Stimulated activated CD4-positive, alpha-beta T cell treated with anti-CD3 and anti-CD28 coated beads, TNF-alpha, amount 100 ng/mL, for 24 hours (primary cell): Measurements from ENCODE around the gene LCN2.
"Not testable (repeated sequence)": the region's sequence is repeated elsewhere in the genome, so short reads cannot be mapped to it uniquely, and the experiment has no call there.

Source experiments
- DNase-seq, 3 experiments: peaks; one replicate each; pipeline ENCODE4 v3.0.0-alpha.2; 2020; ENCODE audit warnings: low read depth in 3 of 3

LCN2 gene

GRCh38 chr9:128149001-128149701 is at the start of gene LCN2:
Gene LCN2 (plus strand): TSS chr9:128149453. CDS start chr9:128149526, 73 bp downstream.
- DNase-seq: no peak

- DNase-seq: no peak
Observed at GRCh38 chr9:128099932-128100491, 49.2 kb upstream of the LCN2 start.

DNA sequence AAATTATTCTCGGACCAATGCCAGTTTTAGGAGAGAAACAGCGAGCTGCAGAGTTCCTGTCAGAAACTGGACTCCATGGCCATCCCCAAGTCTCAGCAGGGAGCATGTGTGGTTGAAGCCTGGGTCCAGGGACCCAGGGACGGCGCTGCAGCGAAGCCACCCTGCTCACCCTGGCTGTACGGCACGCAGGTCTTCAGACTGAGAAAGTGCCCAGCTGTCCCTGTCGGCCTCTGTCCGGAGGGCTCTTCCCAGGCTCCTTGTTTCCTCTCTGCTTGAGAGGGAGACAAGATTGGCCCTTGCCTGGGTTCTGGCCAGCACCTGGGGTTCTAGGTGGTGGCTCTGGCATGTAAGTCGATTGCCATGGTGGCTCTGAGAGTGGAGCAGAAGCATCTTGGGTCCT is 48.7 kb upstream of the LCN2 start:
- no peak for DNase-seq

DNA sequence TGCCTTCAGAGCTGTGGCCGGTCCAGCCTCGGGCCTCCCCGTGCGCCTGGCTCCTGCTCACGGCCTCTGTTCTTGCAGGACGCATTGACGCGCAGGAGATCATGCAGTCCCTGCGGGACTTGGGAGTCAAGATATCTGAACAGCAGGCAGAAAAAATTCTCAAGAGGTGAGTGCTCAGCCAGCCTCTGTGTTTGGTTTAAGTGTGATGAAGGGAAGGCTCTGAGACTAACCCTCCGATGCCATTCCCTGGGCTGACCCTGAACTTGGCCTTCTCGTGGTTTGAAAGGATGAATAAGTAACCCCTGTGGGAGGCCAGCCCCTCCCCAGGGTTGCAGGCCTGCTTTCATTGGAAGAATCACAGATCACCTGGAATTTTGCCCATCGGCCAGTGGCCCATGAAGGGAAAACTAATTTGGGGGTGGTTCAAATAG is 48.0 kb upstream of the LCN2 start:
- DNase-seq: no peak

GRCh38 chr9:128101690-128102089 is 47.6 kb upstream of the LCN2 start:
- no peak for DNase-seq

DNA sequence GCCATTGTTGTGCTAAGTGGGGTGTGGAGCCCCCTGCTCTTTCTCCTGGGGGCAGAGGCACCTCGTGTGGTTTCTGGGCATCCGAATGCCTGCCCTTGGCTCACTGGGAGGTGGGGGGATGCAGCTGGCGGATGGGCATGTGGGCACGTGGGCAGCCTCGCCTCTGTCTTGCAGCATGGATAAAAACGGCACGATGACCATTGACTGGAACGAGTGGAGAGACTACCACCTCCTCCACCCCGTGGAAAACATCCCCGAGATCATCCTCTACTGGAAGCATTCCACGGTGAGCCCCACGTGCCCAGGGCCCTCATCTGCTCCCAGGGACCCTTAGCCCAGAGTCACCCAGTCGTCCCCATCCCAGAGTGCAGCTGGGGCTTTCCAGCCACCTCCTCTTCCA is 47.1 kb upstream of the LCN2 start:
- no peak for DNase-seq

GRCh38 chr9:128102861-128103588 is 46.2 kb upstream of the LCN2 start:
- DNase-seq: no peak

DNA sequence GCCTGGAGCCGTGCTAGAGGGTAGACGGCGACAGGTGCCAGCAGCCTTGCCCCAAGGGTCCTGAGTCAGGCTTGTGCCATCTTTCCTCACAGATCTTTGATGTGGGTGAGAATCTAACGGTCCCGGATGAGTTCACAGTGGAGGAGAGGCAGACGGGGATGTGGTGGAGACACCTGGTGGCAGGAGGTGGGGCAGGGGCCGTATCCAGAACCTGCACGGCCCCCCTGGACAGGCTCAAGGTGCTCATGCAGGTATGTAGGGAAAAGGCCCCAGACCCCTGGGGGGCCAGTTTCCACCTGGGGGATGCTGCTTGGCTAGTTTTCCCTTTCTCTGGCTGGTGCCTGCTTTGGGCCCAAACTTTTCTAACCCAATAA is 45.7 kb upstream of the LCN2 start:
- DNase-seq: peak; percentile 14 to 32 (median 19)

- DNase-seq: no peak
Observed at GRCh38 chr9:128104171-128104618, 45.1 kb upstream of the LCN2 start.

DNA sequence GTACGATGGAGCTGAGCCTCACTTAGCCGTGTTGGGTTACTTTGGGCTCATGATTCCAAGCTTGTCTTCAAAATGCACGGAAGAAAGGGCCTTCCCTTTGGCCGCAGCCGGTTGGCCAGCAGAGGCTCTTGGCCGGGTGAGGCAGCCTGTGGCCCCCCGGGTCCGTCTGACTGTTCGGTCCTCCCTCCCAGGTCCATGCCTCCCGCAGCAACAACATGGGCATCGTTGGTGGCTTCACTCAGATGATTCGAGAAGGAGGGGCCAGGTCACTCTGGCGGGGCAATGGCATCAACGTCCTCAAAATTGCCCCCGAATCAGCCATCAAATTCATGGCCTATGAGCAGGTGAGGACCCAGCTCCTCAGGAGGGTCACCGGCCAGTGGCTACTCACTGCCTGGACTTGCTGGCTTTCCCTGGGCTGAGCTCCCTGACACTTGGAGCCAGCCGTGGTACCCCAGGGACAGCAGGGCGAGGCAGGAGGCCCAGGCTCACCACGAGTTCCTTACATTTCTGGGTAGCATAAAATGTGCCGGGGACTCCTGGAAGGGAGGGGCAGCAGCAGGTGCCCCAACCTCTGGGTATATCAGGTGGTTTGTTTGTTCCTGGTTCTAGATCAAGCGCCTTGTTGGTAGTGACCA is 43.6 kb upstream of the LCN2 start:
- no peak for DNase-seq

GRCh38 chr9:128106181-128106939 is 42.9 kb upstream of the LCN2 start:
- no peak for DNase-seq

- DNase-seq: no peak
Observed at GRCh38 chr9:128106940-128107467, 42.2 kb upstream of the LCN2 start.

GRCh38 chr9:128107468-128108268 is 41.6 kb upstream of the LCN2 start:
- DNase-seq: no peak

- no peak for DNase-seq
Observed at GRCh38 chr9:128108269-128109049, 40.8 kb upstream of the LCN2 start.

GRCh38 chr9:128109050-128109709 is 40.1 kb upstream of the LCN2 start:
- DNase-seq: no peak

GRCh38 chr9:128111726-128112125 is 37.5 kb upstream of the LCN2 start:
- not testable (repeated sequence) for DNase-seq

DNA sequence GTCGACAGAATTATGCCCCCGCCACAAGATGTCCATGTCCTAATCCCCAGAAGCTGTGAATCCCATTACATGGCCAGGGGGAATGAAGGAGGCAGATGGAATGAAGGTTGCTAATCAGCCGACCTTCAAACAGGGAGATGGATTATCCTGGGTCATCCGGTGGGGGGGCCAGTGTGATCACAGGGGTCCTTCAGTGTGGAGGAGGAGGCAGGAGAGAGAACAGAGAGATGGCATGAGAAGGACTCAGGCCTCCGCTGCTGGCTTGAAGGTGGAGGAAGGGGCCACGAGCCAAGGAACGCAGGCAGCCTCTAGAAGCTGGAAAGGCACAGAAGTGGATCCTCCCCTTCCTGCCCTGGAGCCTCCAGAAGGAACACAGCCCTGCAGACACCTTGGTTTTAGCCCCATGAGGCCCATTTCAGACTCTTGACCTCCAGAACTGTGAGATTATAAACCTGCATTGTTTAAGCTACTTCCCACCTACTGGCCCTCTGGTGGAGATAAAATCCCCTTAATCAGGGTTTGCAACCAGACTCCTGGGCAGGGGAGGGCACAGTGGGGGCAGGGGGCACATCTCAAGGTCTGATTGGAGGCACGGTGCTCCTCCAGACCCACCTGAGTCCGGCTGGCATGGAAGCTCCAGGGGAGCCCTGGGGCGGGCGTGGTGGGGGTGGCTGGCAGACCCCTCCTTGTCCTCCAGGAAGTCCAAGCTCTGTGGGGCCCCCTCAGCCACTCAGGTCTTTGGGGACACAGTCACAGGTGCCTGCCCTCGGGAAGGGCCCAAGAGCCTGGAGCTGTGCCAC is 35.5 kb upstream of the LCN2 start:
- DNase-seq: no peak
